HEK293 (cell line): ENCODE measurements around the gene NFKB1.

Experiments
- KLF7 ChIP-seq: fragments of 450-650 bp; formaldehyde crosslinking; IDR thresholded peaks from 2 replicates; pipeline ENCODE4 v1.5.1; 2016; ENCODE audit warnings: missing biosample characterization, missing genetic modification characterization, borderline replicate concordance
- PRDM1 ChIP-seq: fragments of 450-650 bp; formaldehyde crosslinking; IDR thresholded peaks from 2 replicates; pipeline ENCODE4; 2016; ENCODE audit warnings: missing biosample characterization, missing genetic modification characterization
- REPIN1 ChIP-seq: fragments of 450-650 bp; formaldehyde crosslinking; IDR thresholded peaks from 2 replicates; pipeline ENCODE4 v1.5.1; 2017; ENCODE audit warnings: missing biosample characterization, missing genetic modification characterization, low read depth
- WT1 ChIP-seq: fragments of 450-650 bp; formaldehyde crosslinking; IDR thresholded peaks from 2 replicates; pipeline ENCODE4 v1.5.1; 2016; ENCODE audit warnings: missing biosample characterization, missing genetic modification characterization
- ZNF132 ChIP-seq: fragments of 450-650 bp; formaldehyde crosslinking; IDR thresholded peaks from 2 replicates; pipeline ENCODE4 v1.5.1; 2017; ENCODE audit warnings: missing biosample characterization, missing genetic modification characterization, borderline replicate concordance
- ZNF138 ChIP-seq: fragments of 450-650 bp; formaldehyde crosslinking; IDR thresholded peaks from 2 replicates; pipeline ENCODE4 v1.5.1; 2016; ENCODE audit warnings: missing biosample characterization, missing genetic modification characterization, borderline replicate concordance
- ZNF24 ChIP-seq: fragments of 450-650 bp; formaldehyde crosslinking; IDR thresholded peaks from 2 replicates; pipeline ENCODE4 v1.5.1; 2016; ENCODE audit warnings: missing biosample characterization, missing genetic modification characterization
- ZNF274 ChIP-seq, 2 experiments: fragments of 200-500 bp in 1 of 2; fragments of 450-650 bp in 1 of 2; sonication (Bioruptor generic) in 1 of 2; formaldehyde crosslinking in 1 of 2; IDR thresholded peaks; 2 replicates each; pipeline versions ENCODE4 v1.5.1 to v1.6.1; 2014 to 2016; ENCODE audit warnings: borderline replicate concordance in 1 of 2, inconsistent platforms in 1 of 2, low read length in 1 of 2, missing biosample characterization in 1 of 2, missing genetic modification characterization in 1 of 2
- ZNF777 ChIP-seq: fragments of 450-650 bp; formaldehyde crosslinking; IDR thresholded peaks from 2 replicates; pipeline ENCODE4 v1.5.1; 2017; ENCODE audit warnings: missing biosample characterization, missing genetic modification characterization, borderline replicate concordance
- ZNF843 ChIP-seq: fragments of 450-650 bp; formaldehyde crosslinking; IDR thresholded peaks from 2 replicates; pipeline ENCODE4 v1.5.1; 2016; ENCODE audit warnings: missing biosample characterization, missing genetic modification characterization
- TF ChIP-seq, protein P1 (sequence below): fragments of 450-650 bp; formaldehyde crosslinking; IDR thresholded peaks from 2 replicates; pipeline ENCODE4 v1.5.1; 2016; ENCODE audit warnings: missing biosample characterization, missing genetic modification characterization
- TF ChIP-seq, protein P2 (sequence below): fragments of 450-650 bp; formaldehyde crosslinking; IDR thresholded peaks from 2 replicates; pipeline ENCODE4 v1.5.1; 2016; ENCODE audit warnings: missing biosample characterization, missing genetic modification characterization
- TF ChIP-seq, protein P3 (sequence below): fragments of 450-650 bp; formaldehyde crosslinking; IDR thresholded peaks from 2 replicates; pipeline ENCODE4 v1.5.1; 2017; ENCODE audit warnings: missing biosample characterization, missing genetic modification characterization

DNA sequence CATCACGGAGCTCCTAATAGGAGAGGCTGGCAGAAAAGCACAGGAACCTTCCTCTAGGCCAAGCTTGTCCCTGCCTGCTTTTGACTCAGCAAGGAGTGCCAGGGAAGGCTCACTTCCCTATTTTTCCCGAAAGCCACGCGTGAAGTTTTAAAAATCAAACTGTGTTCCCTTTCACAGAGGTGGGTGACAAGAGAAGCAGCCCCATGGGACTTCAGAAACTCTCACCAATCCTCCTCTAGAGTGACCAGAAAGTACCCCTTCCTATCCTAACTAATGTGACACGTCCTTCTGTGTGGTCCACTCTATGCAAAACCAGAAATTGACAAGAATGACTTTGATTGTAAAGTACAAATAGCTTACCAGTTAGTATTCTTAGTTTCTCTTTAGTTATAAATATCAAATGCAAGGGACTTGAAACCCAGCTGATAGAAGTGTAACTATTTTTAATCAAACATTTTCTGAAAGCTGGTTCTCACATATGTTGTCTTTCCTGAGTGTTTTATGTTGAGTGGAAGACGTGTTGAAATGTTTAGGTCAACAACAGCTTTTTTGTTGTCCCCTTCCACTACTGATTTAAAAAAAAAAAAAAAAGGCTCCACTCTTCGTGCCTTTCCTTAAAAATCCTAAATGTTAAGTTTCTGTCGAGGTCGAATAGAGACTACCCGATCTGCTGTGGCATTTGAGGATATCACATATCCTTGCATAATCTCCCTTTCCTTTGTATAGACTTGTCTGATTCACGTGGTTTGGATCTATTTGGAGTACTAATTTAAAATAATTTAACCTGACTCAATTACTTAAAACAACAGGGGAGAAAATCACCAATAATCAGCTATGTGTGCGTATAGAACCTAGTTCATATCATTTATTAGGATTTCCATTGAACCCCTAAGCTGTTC lies 42.1 kb downstream of the NFKB1 start:
- TF ChIP-seq REPIN1 (tag by site-specific recombination) (no peak), WT1 (no peak), PRDM1 (tag by site-specific recombination) (no peak), ZNF274 (IDR thresholded peaks at IDR 0.05; ENCODE audit: low read length) (no peak), ZNF274 (tag by site-specific recombination; IDR thresholded peaks at IDR 0.05; ENCODE audit: borderline replicate concordance) (no peak), ZNF777 (no peak), ZNF132 (tag by site-specific recombination) (no peak), ZNF24 (tag by site-specific recombination) (no peak), KLF7 (tag by site-specific recombination) (no peak), ZNF843 (tag by site-specific recombination) (no peak), ZNF138 (tag by site-specific recombination) (no peak)
- TF ChIP-seq, protein P1, sequence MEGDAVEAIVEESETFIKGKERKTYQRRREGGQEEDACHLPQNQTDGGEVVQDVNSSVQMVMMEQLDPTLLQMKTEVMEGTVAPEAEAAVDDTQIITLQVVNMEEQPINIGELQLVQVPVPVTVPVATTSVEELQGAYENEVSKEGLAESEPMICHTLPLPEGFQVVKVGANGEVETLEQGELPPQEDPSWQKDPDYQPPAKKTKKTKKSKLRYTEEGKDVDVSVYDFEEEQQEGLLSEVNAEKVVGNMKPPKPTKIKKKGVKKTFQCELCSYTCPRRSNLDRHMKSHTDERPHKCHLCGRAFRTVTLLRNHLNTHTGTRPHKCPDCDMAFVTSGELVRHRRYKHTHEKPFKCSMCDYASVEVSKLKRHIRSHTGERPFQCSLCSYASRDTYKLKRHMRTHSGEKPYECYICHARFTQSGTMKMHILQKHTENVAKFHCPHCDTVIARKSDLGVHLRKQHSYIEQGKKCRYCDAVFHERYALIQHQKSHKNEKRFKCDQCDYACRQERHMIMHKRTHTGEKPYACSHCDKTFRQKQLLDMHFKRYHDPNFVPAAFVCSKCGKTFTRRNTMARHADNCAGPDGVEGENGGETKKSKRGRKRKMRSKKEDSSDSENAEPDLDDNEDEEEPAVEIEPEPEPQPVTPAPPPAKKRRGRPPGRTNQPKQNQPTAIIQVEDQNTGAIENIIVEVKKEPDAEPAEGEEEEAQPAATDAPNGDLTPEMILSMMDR (tag by site-specific recombination), result no peak
- TF ChIP-seq, protein P2, sequence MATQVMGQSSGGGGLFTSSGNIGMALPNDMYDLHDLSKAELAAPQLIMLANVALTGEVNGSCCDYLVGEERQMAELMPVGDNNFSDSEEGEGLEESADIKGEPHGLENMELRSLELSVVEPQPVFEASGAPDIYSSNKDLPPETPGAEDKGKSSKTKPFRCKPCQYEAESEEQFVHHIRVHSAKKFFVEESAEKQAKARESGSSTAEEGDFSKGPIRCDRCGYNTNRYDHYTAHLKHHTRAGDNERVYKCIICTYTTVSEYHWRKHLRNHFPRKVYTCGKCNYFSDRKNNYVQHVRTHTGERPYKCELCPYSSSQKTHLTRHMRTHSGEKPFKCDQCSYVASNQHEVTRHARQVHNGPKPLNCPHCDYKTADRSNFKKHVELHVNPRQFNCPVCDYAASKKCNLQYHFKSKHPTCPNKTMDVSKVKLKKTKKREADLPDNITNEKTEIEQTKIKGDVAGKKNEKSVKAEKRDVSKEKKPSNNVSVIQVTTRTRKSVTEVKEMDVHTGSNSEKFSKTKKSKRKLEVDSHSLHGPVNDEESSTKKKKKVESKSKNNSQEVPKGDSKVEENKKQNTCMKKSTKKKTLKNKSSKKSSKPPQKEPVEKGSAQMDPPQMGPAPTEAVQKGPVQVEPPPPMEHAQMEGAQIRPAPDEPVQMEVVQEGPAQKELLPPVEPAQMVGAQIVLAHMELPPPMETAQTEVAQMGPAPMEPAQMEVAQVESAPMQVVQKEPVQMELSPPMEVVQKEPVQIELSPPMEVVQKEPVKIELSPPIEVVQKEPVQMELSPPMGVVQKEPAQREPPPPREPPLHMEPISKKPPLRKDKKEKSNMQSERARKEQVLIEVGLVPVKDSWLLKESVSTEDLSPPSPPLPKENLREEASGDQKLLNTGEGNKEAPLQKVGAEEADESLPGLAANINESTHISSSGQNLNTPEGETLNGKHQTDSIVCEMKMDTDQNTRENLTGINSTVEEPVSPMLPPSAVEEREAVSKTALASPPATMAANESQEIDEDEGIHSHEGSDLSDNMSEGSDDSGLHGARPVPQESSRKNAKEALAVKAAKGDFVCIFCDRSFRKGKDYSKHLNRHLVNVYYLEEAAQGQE, result no peak
- TF ChIP-seq, protein P3, sequence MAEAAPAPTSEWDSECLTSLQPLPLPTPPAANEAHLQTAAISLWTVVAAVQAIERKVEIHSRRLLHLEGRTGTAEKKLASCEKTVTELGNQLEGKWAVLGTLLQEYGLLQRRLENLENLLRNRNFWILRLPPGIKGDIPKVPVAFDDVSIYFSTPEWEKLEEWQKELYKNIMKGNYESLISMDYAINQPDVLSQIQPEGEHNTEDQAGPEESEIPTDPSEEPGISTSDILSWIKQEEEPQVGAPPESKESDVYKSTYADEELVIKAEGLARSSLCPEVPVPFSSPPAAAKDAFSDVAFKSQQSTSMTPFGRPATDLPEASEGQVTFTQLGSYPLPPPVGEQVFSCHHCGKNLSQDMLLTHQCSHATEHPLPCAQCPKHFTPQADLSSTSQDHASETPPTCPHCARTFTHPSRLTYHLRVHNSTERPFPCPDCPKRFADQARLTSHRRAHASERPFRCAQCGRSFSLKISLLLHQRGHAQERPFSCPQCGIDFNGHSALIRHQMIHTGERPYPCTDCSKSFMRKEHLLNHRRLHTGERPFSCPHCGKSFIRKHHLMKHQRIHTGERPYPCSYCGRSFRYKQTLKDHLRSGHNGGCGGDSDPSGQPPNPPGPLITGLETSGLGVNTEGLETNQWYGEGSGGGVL (tag by site-specific recombination), result no peak
